Spinal cord (tissue), 10 donors: Measurements from ENCODE around the gene TRPM5. TPM values are rescaled to one million over a fixed set of nuclear protein-coding genes. Genes with fewer than 3 reads are reported as not detected.

Experiments used
- DNase-seq, 6 donors: peaks; one replicate each; pipeline versions ENCODE4 v3.0.0 to v3.0.0-alpha.2; 2013 to 2015; ENCODE audit warnings: low spot score in 6 of 6, low read depth in 4 of 6
- H3K27ac ChIP-seq: one replicate; pipeline ENCODE4 v1.5.1; 2013; ENCODE audit warnings: low read depth, low read length, control low read depth
- H3K27me3 ChIP-seq: one replicate; pipeline ENCODE4 v1.6.1; 2013; ENCODE audit warnings: low read length; ENCODE audit not compliant: control insufficient read depth, insufficient read depth
- H3K36me3 ChIP-seq: one replicate; pipeline ENCODE4 v1.6.1; 2013; ENCODE audit warnings: low read length; ENCODE audit not compliant: control insufficient read depth, insufficient read depth
- H3K4me1 ChIP-seq: one replicate; pipeline ENCODE4 v1.6.1; 2013; ENCODE audit warnings: low read length; ENCODE audit not compliant: control insufficient read depth, insufficient read depth
- H3K4me3 ChIP-seq: one replicate; pipeline ENCODE4 v1.5.1; 2013; ENCODE audit warnings: low read depth, low read length, control low read depth
- H3K9me3 ChIP-seq: one replicate; pipeline ENCODE4 v1.6.1; 2013; ENCODE audit warnings: low read length; ENCODE audit not compliant: control insufficient read depth, insufficient read depth
- WGBS: methylation state at CpG from one replicate; pipeline ENCODE4 v1.1.5; 2013; ENCODE audit warnings: missing lambda C conversion rate; ENCODE audit not compliant: insufficient coverage; 5-methylcytosine and 5-hydroxymethylcytosine counted together
- polyA plus RNA-seq, 2 donors: library from polyadenylated mRNA; unstranded; fragments of 120-200 nt; gene quantifications; one replicate each; pipeline ENCODE4 v1.2.1, GENCODE V29; 2013; ENCODE audit not compliant: insufficient read length in 2 of 2
- total RNA-seq, 2 donors: library from RNA; depleted of rRNA in 1 of 2; stranded (reverse); fragments of 120-200 nt in 1 of 2; fragments of >200 nt in 1 of 2; gene quantifications; one replicate each; pipeline versions ENCODE4 v1.2.3 to v1.2.4, GENCODE V29; 2013 to 2014
- donor health status: healthy.

The TRPM5 gene
- total and polyA plus RNA-seq, 4 donors, result 0.08 to 0.11 (median 0.10) TPM; not detected in 1

DNA sequence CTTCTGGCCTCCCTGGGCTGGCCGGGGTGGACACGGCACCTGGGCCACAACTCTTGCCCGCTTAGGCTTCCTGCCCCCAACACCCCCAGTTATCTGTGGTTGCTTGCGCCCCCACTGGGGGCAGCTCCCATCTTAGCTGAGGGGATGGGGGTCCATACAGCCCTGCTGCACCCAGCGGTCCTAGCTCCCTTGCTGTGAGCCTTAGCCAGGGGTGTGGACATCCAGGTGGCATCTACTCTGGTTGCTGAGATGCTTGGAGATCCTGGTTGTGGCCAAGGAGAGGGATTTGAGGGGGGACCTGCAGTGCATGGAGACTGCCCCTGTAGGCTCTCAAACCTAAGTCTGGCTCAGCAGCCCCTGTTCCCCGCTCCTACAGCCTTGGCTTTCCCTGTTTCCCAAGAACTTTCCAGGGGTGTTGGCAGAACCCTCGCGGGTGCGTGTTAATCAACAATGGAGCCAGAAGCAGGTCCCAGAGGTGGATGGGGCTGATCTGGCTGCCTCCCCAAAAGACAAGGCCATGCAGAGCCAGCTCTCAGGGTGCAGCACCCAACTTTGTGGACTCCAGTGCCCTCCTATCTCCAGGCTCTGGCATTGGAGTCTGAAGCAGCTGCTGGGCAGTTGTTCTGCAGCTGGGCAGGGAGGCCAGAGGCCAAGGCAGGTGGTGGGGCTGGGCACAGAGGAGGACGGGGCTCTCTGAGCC, 3.8 kb upstream of the TRPM5 start:
- Histone ChIP-seq H3K4me3 (no peak overlapping the region), H3K27me3 (peaks cover 43% of the 10 kb centered on the region), H3K4me1 (peaks cover 34% of the 10 kb centered on the region), H3K36me3 (no peaks in the 10 kb centered on the region), H3K9me3 (no peaks in the 10 kb centered on the region), H3K27ac (no peak overlapping the region)
- no peak for DNase-seq
- WGBS, result 81% methylated on average over 8 of the region's 10 CpGs

DNA sequence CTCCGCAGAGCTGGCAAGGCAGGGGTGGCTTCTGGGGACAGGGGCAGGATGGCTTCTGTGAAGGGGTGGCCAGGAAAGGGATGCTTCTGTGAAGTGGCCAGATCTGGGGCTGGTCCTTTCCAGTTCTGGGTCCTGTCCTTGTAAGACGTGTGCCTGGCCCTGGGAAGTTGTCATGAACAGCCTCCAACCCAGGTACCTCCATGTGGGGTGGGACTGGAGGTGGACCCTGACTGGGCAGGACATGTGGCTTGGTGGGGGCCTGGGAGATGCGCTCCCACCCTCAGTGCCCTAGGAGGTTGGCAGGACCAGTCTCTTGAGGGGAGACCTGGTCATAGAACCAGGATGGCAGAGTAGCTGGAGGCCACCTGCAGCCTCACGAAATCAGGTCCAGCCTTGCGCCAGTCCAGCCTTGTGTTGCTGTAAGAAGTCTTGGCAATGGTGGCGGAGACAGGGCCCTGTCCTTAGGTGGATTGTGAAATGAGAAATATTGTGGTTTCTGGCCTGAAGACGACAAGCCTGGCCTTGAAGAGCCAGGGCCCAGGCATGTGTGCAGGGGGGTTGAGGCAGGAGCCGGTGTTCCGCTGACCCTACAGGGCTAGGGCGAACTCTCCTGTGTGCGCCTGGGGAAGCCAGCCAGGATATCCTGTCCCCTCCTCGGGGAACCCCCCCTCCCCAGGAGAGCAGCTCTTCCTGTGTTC, 3.1 kb upstream of the TRPM5 start:
- Histone ChIP-seq H3K4me3 (no peak overlapping the region), H3K27me3 (peaks cover 50% of the 10 kb centered on the region)

DNA sequence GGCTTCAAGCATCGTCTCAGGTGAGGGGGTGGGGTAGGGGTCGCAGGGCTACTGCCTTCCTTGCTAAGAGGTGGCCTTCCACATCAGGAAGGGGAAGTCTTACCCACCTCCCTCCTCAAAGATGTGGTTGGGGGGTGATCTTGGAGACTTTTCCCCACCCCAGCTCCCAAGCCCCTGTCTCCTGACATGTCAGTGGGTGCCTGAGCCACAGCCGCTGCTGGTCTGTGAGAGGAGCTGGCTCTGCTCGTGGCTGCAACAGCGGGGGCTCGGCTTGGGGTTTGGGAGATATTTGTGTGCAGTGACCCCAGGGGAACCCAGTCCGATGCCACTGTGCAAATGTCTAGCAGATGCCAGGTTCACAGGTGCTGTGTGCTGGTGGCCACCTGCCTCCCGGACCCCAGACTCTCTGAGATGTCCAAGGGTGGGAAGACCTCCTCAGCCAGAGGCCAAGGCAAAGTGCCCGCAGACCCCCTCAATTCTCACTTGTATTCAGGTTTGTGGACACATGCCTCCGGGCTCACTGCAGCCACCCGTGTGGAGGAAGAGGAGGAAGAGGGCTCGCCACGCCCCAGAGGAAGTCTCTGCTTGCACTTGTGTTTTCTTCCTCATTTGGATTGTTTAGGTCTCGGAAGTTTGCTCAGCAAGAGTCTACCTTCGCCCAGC, 2.4 kb upstream of the TRPM5 start:
- WGBS, result 79% methylated on average over 10 of the region's 15 CpGs
- H3K27me3 ChIP-seq, result peaks cover 50% of the 10 kb centered on the region
- H3K4me3 ChIP-seq, result no peak overlapping the region
- H3K4me1 ChIP-seq, result peaks cover 28% of the 10 kb centered on the region
- no peak overlapping the region for H3K27ac ChIP-seq
- no peaks in the 10 kb centered on the region for H3K36me3 ChIP-seq
- no peaks in the 10 kb centered on the region for H3K9me3 ChIP-seq
- DNase-seq, result no peak

More for the DNA sequence above, 3.1 kb upstream of the TRPM5 start:
- no peak for DNase-seq
- Histone ChIP-seq H3K36me3 (no peaks in the 10 kb centered on the region), H3K27ac (no peak overlapping the region), H3K4me1 (peaks cover 34% of the 10 kb centered on the region), H3K9me3 (no peaks in the 10 kb centered on the region)
- 81% methylated on average over 12 of the region's 12 CpGs for WGBS

DNA sequence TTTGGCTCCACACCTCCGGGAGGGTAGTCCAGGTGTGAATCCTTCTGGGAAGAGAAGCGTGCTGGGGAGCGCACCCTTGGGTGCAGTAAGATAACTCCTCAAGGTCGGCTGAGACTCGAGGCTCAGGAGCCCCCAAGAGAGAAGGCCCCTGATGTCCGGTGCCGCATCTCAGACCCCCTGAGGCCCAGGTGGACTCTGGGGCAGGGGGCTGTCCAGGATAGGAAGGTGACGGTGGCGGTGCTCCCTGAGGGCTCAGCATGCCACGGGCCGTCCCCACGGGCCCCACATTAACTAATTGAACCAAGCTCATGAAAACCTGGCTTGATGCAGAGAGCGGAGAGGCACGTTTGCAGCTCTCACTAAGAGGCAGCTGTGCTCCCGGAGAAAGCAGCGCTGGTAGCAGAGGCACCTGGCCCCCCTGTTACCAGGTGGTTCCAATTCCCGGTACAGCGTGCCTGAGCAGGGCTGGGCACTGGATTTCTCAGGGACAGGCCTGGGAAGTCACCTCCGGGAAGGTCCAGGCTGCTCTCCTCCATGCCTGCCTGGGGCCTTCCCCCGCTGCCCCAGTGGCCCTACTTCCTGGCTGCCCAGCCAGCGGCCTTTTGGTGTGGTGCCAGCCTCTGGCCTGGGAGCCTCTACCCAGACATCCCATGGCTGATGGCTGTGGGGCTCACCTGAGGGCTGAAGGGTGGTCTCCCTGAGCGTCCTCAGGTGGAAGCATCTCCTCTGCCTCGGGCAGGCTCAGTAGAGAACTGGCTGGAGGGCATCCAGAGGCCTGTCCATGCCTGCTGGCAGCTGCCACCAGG, 1.6 kb upstream of the TRPM5 start:
- Histone ChIP-seq H3K4me1 (peaks cover 28% of the 10 kb centered on the region), H3K4me3 (peak overlapping the region; percentile 5), H3K27ac (no peak overlapping the region), H3K9me3 (no peaks in the 10 kb centered on the region), H3K36me3 (no peaks in the 10 kb centered on the region), H3K27me3 (peaks cover 50% of the 10 kb centered on the region)
- WGBS, result 53% methylated on average over 23 of the region's 23 CpGs
- DNase-seq, result no peak

DNA sequence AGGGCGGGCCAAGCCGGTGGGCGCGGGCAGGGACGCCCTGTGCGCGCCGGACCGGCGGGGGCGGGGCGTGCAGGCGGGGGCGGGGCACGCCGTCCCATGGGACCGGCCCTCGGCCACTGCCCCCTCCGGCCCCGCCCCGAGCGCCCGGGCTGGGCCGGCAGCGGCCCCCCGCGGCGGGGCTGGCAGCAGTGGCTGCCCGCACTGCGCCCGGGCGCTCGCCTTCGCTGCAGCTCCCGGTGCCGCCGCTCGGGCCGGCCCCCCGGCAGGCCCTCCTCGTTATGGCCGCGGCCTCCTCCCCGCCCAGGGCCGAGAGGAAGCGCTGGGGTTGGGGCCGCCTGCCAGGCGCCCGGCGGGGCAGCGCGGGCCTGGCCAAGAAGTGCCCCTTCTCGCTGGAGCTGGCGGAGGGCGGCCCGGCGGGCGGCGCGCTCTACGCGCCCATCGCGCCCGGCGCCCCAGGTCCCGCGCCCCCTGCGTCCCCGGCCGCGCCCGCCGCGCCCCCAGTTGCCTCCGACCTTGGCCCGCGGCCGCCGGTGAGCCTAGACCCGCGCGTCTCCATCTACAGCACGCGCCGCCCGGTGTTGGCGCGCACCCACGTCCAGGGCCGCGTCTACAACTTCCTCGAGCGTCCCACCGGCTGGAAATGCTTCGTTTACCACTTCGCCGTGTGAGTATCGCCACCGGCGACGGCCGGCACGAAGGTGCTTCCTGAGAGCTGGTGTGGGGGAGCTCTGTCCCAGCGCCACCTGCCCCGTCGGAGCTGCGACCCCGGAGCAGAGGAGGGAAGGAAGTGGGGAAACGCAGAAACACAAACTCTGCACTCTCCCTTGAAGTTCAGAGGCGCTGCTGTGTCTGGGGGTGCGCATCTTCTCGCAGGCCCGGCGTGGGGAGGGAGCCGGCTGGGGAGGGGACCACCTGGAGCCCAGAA, 769 bp upstream of the TRPM5 start, which contains the start of gene KCNQ1:
Gene KCNQ1, plus strand, starts transcription at position 188 of the 925 bp plus-strand sequence. Its CDS starts 91 bp downstream, at position 279.
- Histone ChIP-seq H3K4me1 (peaks cover 28% of the 10 kb centered on the region), H3K4me3 (peak within 1 kb of the TSS; percentile 5), H3K9me3 (no peaks in the 10 kb centered on the region), H3K36me3 (no peaks in the 10 kb centered on the region), H3K27me3 (peaks cover 50% of the 10 kb centered on the region), H3K27ac (no peak within 1 kb of the TSS)
- DNase-seq, result peak in 1 of 6 donors; percentile 18
- 2% methylated on average over 115 of the region's 116 CpGs for WGBS

DNA sequence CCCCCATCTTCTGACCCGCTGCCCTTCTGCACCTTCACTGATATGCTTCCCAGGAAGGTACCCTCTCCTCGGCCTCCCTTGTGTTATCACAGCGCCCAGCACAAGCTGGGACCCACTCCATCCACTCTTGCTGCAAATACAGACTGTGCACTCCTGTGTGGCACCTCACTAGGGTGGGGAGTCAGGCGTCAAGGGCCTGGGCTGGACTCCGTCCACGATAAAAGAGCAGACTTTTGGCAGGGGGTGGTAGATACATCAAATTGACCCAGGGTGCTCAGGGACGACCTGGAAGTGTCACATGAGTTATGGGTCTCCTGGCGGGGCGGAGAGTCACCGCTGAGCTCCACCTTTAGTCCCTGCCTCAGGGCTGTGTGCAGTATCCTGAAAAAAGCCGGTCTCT, 908 bp downstream of the TRPM5 start:
- H3K4me3 ChIP-seq, result no peak overlapping the region
- H3K9me3 ChIP-seq, result no peaks in the 10 kb centered on the region
- no peaks in the 10 kb centered on the region for H3K36me3 ChIP-seq
- H3K4me1 ChIP-seq, result peaks cover 28% of the 10 kb centered on the region
- peaks cover 50% of the 10 kb centered on the region for H3K27me3 ChIP-seq
- no peak for DNase-seq
- H3K27ac ChIP-seq, result no peak overlapping the region
- 47% methylated on average over 8 of the region's 11 CpGs for WGBS

DNA sequence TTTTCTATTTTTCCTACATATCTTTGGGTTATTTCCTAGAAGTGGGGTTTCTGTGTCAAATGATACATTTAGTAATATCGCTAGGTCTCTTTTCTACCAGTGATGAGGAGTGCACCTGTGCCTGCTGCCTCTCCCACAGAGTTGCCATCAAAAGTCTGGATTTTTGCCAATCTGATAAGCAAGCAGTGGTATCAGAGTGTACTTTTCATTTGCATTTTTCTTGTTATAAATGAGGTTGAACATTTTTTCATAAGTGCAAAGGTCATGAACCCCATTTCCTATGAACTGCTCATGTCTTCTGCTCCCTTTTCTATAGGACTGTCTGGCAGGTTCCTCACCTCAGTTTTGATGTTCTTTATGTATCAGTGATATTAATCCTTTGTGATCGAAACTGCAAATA, 1.7 kb downstream of the TRPM5 start:
- Histone ChIP-seq H3K4me1 (peaks cover 25% of the 10 kb centered on the region), H3K36me3 (no peaks in the 10 kb centered on the region), H3K27me3 (peaks cover 44% of the 10 kb centered on the region), H3K4me3 (no peak overlapping the region), H3K27ac (no peak overlapping the region), H3K9me3 (no peaks in the 10 kb centered on the region)
- no peak for DNase-seq
- 100% methylated on average over 1 of the region's 2 CpGs for WGBS

DNA sequence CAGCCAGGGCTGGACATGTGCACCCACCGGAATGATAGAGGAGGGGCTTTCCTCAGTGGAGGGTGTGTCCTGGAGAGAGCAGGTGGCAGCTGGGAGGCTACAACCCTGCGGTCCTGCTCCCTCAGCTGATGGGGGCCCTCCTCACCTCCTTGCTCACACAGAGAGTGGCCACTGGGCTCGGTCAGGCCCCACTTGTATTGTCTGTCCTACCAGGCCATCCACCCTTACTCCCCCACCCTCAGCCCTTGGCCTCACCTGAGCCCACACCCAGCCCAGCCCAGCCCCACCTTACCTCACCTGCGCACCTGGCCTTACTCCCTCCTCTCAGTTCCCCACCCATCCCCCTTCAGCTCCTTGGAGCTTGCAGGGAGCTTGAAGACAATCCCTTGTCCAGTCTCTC, 3.1 kb downstream of the TRPM5 start:
- WGBS, result 60% methylated on average over 3 of the region's 4 CpGs
- H3K4me3 ChIP-seq, result no peak overlapping the region
- no peak overlapping the region for H3K27ac ChIP-seq
- no peaks in the 10 kb centered on the region for H3K36me3 ChIP-seq
- peaks cover 31% of the 10 kb centered on the region for H3K27me3 ChIP-seq
- no peak for DNase-seq
- peaks cover 18% of the 10 kb centered on the region for H3K4me1 ChIP-seq
- H3K9me3 ChIP-seq, result no peaks in the 10 kb centered on the region
